Measurements from ENCODE around the gene LEFTY1.
"Not testable (repeated sequence)": the region's sequence is repeated elsewhere in the genome, so short reads cannot be mapped to it uniquely, and the experiment has no call there.

- TF ChIP-seq CTCF (IDR thresholded peaks at IDR 0.05; ENCODE audit: poor library complexity, severe bottlenecking); MXI1 (conservative IDR thresholded peaks at IDR 0.05; ENCODE audit: poor library complexity, severe bottlenecking); SMC3 (conservative IDR thresholded peaks at IDR 0.05; ENCODE audit: poor library complexity); POLR2AphosphoS5 (IDR thresholded peaks at IDR 0.05); TAF1 (IDR thresholded peaks at IDR 0.05; ENCODE audit: low read depth); EZH2 (IDR thresholded peaks at IDR 0.05; ENCODE audit: borderline replicate concordance, insufficient read depth, low read length, poor library complexity, severe bottlenecking); EP300 (conservative IDR thresholded peaks at IDR 0.05; ENCODE audit: poor library complexity, severe bottlenecking): not testable (repeated sequence)
Measured at GRCh38 chr1:225929462-225929861, 40.5 kb upstream of the LEFTY1 start.
